Activated naive CD8-positive, alpha-beta T cell treated with anti-CD3 and anti-CD28 coated beads, Interleukin-2, amount 10 ng/mL, durations not matched to agents 7 days and 5 days (primary cell): ENCODE measurements around the gene C5orf34. TPM values are rescaled to one million over a fixed set of nuclear protein-coding genes. Genes with fewer than 3 reads are reported as not detected.
A peak's percentile ranks its signal among the peaks of the same experiment; 100 is the strongest.
"Not testable (repeated sequence)": the region's sequence is repeated elsewhere in the genome, so short reads cannot be mapped to it uniquely, and the experiment has no call there.

ENCODE experiments used
- ATAC-seq: fragments of 150-1000 bp; cut with Tn5 transposase; one replicate; pipeline ENCODE4 v1.10.0; 2021; ENCODE audit warnings: low read depth, moderate library complexity
- POLR2A ChIA-PET: fragments of 350-600 bp; sonication (Branson Sonifier 250); formaldehyde crosslinking; loops from one replicate; lab custom pipeline; 2021; ENCODE audit warnings: antibody characterized with exemption; lab: Charles Lee
- DNase-seq: peaks from one replicate; pipeline ENCODE4 v3.0.0; 2021
- H3K27ac Mint-ChIP-seq: one replicate; pipeline ENCODE4 v1.8.0; 2022; ENCODE audit warnings: mild to moderate bottlenecking, mixed read lengths
- H3K27me3 Mint-ChIP-seq: one replicate; pipeline ENCODE4 v1.8.0; 2022; ENCODE audit warnings: mild to moderate bottlenecking, moderate library complexity, mixed read lengths
- H3K36me3 Mint-ChIP-seq: one replicate; pipeline ENCODE4 v1.8.0; 2021; ENCODE audit warnings: mild to moderate bottlenecking, mixed read lengths
- H3K4me1 Mint-ChIP-seq: one replicate; pipeline ENCODE4 v1.8.0; 2021; ENCODE audit warnings: mixed read lengths
- H3K4me3 Mint-ChIP-seq: one replicate; pipeline ENCODE4 v1.8.0; 2022; ENCODE audit warnings: mild to moderate bottlenecking, moderate library complexity, mixed read lengths
- H3K9me3 Mint-ChIP-seq: one replicate; pipeline ENCODE4 v1.8.0; 2021; ENCODE audit warnings: mixed read lengths
- total RNA-seq, 2 experiments: library from RNA; stranded (reverse); gene quantifications; one replicate each; pipeline ENCODE4 v1.2.3, GENCODE V29; 2021

Gene C5orf34, protein sequence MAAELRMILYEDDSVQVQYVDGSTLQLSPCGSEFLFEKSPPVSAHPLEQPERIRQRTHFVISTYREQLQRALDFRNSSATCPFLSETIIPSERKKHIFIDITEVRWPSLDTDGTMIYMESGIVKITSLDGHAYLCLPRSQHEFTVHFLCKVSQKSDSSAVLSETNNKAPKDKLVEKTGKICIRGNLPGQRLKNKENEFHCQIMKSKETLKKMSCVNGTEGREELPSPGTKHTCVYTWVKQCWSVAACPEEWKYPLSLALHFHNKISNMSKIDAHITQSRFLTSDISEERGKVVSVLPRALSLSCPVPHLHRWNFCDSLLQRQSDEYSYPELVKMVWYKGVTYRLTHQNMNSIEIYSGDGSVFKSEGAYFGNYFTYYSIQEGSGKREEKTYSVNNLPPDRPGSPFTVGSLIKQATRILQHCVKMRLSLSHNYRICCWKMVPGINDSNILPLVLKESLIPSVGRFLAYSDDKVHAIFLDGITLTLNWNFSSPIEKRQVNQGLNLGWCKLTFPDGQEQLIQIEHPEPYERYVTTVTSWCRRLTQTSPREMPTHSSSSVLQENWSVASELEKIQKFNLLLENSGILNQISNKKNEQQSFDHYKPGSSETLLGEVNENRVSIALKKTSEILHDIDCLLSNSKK
- total RNA-seq, result 1 to 10 TPM; 9.3 to 9.8 TPM

DNA sequence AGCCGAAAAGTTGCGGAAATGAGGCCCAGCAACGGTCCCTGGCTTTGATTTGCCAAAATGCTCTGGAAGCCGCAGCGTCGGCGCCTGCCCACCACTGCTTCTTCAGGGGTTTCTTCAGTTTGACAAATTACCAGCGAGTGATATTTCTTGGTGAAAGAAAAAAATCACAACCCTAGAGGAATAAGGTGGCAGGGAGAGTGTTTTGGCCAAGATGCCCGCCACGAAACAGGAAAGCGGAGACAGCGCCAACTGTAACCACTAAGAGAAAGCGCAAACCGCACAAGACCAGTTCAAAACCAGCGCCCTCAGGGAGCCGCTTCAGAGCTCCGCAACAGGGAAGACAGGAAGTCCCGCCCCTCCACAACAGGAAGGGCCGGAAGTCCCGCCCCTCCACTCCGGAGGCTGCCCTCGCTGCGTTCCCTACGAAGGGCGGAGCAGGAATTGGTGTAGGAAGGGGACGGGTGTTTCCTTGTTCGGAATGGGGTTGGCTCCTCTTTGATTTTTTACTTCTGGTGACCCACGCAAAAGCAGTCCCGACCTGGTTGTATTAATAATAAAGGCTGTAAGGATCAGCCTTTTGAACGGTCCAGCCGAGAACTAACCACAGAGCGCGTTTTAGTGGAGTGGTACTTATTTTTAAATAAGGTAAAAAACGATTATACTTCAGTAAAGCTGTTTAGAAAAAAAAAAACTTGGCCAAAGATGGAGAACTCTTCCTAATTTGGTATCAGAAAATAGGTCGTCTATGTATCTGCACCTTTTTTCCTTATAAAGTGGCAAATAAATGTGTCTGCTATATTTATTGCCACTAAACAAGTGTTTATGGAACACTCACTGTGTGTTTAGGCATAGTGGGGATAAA is at the start of gene C5orf34:
Gene C5orf34 (minus strand): TSS at position 333 of the 862 bp plus-strand sequence. CDS start 5,809 bp downstream, outside the sequence.
- Mint-ChIP-seq H3K27me3 (no peaks in the 10 kb centered on the region), H3K27ac (peak within 1 kb of the TSS; percentile 93), H3K4me3 (peak within 1 kb of the TSS; percentile 86), H3K9me3 (peaks cover 3% of the 10 kb centered on the region), H3K36me3 (peaks cover 15% of the 10 kb centered on the region), H3K4me1 (peaks cover 27% of the 10 kb centered on the region)
- POLR2A ChIA-PET, result interaction anchor here (1.0 to 4.7 kb wide), 7 partner anchors 26 to 202 kb away, joined by 3 to 67 read pairs (median 4); partner anchors contain the start of genes HMGCS1, NNT, PAIP1 and TMEM267
- ATAC-seq (peak; percentile 94), DNase-seq (peak; percentile 92)

DNA sequence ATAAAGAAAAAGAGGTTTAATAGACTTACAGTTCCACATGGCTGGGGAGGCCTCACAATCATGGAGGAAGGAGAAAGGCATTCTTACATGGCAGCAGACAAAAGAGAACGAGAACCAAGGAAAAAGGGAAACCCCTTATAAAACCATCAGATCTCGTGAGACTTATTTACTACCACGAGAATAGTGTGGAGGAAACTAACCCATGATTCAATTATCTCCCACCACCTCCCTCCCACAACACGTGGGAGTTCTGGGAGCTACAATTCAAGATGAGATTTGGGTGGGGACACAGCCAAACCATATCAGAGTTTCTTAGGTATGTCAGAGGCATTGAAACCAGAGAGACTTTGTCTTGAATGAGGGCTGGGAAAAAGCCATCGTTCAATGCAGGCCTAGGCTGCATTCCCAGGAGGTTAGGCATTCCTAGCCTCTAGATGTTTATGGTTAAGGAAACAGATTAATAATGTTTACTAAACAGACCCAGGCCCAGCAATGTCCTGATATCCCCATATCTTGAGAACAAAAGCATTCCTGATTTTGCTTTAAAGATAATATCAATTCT is 49.4 kb upstream of the C5orf34 start:
- DNase-seq (no peak), ATAC-seq (no peak)
- H3K9me3 Mint-ChIP-seq, result no peaks in the 10 kb centered on the region
- H3K27ac Mint-ChIP-seq, result no peak overlapping the region
- peaks cover 12% of the 10 kb centered on the region for H3K27me3 Mint-ChIP-seq
- H3K36me3 Mint-ChIP-seq, result no peaks in the 10 kb centered on the region
- H3K4me1 Mint-ChIP-seq, result no peaks in the 10 kb centered on the region
- POLR2A ChIA-PET, result no interaction called here
- H3K4me3 Mint-ChIP-seq, result no peak overlapping the region

DNA sequence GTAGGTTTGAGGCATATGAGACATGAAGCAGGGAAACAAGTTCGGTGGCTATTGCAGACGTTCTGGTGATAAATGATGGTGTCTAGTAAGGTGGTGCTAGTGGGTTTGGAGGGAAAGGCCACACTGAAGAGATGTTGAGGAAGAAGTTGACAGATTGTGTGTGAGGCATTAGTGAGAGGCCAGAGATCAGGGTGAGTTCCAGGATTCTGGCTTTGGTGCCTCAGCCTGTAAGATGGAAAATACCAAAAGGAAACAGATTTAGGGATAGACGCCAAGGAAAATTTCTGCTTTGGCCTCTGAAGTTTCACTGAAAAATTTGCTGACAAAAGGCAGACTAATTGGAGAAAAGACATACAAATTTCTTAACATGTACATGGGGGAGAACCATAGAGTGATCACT is 48.4 kb upstream of the C5orf34 start:
- Mint-ChIP-seq H3K36me3 (no peaks in the 10 kb centered on the region), H3K4me1 (no peaks in the 10 kb centered on the region), H3K4me3 (no peak overlapping the region), H3K27ac (no peak overlapping the region), H3K27me3 (peaks cover 15% of the 10 kb centered on the region), H3K9me3 (no peaks in the 10 kb centered on the region)
- DNase-seq (no peak), ATAC-seq (no peak)
- POLR2A ChIA-PET, result no interaction called here

DNA sequence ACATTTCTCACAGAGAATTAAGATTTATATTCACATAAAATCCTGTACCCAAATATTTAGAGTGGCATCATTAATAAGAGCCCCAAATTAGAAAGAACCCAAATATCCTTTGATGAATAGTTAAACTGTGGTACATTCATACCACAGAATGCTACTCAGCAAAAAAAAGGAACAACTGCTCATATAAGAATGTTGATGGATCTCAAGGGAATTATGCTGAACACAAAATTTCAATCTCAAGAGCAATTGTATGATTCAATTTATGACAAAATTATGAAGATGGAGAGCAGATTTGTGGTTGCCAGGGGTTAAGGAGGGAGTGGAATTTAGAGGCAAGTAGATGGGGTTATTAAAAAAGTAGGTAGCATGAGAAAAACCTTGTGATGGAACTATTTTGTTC is 46.4 kb upstream of the C5orf34 start:
- no peaks in the 10 kb centered on the region for H3K9me3 Mint-ChIP-seq
- H3K4me1 Mint-ChIP-seq, result peaks cover 7% of the 10 kb centered on the region
- H3K36me3 Mint-ChIP-seq, result no peaks in the 10 kb centered on the region
- H3K27me3 Mint-ChIP-seq, result peaks cover 15% of the 10 kb centered on the region
- POLR2A ChIA-PET, result no interaction called here
- no peak for ATAC-seq
- DNase-seq, result no peak
- H3K27ac Mint-ChIP-seq, result no peak overlapping the region
- no peak overlapping the region for H3K4me3 Mint-ChIP-seq

DNA sequence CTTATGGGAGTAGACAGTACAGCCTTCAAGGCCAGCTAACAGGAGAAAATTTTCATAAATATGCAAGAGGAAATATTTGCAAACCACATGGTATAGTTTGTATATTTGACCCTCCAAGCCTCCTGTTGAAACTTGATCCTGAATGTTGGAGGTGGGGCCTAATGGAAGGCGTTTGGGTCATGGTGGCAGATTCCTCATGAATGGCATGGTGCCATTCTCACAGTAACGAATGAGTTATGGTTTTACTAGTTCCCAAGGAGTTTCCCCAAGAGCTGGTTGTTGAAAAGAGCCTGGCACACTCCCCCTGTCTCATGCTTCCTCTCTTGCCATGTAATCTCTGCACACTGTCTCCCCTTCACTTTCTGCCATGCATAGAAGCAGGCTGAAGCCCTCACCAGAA is 45.2 kb upstream of the C5orf34 start:
- POLR2A ChIA-PET, result interaction anchor here (1.7 kb wide), 1 partner anchor 76 kb away, joined by 5 read pairs; the partner anchor contains the start of gene TMEM267
- no peak overlapping the region for H3K27ac Mint-ChIP-seq
- H3K9me3 Mint-ChIP-seq, result no peaks in the 10 kb centered on the region
- peaks cover 11% of the 10 kb centered on the region for H3K4me1 Mint-ChIP-seq
- H3K27me3 Mint-ChIP-seq, result peaks cover 15% of the 10 kb centered on the region
- DNase-seq (no peak), ATAC-seq (no peak)
- peaks cover under 1% of the 10 kb centered on the region for H3K36me3 Mint-ChIP-seq
- H3K4me3 Mint-ChIP-seq, result no peak overlapping the region

DNA sequence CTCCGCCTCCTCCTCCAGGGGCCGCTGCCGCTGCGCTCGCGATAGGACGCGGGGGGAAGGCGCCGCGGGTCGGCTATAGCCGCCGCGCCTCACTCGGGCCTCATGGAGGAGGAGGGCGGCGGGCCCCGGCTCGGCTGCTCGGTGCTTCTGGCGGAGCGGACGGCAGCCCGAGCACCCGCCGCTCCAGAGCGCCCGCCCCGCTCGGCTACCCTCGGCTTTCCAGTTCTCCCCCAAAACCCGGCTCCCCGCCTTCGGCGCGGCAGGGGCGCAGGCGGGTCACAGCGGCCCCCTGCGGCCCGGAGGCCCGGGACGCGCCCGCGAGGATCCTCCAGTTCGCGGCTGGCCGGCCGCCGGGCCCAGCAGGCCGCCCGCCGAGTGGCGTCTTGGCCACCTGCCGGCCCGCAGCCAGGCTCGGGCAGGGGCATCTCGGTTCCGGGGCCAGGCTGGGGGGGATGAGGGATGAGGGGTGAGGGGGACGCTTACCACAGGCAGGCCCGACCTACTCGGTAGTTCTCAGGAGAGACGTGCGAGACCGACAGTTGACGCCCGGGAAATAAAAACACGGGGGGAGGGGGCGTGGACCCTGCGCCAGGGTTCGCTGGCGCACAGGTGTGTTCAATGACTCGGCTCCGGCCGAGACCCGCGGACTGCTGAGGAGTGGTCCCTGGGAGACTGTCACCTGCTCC is 42.1 kb upstream of the C5orf34 start, which contains the start of gene PAIP1:
Gene PAIP1 (minus strand): TSS at position 221 of the 686 bp plus-strand sequence. CDS start 231 bp downstream, outside the sequence.
- POLR2A ChIA-PET, result interaction anchor here (0.9 to 3.4 kb wide), 4 partner anchors 42 to 73 kb away, joined by 4 to 23 read pairs (median 14); partner anchors contain the start of genes C5orf34, NNT and TMEM267
- H3K36me3 Mint-ChIP-seq, result peaks cover 2% of the 10 kb centered on the region
- peaks cover 12% of the 10 kb centered on the region for H3K27me3 Mint-ChIP-seq
- H3K27ac Mint-ChIP-seq, result peak within 1 kb of the TSS; percentile 95
- ATAC-seq, result peak; percentile 86
- H3K4me1 Mint-ChIP-seq, result peaks cover 14% of the 10 kb centered on the region
- peak; percentile 89 for DNase-seq
- peak within 1 kb of the TSS; percentile 86 for H3K4me3 Mint-ChIP-seq
- no peaks in the 10 kb centered on the region for H3K9me3 Mint-ChIP-seq

DNA sequence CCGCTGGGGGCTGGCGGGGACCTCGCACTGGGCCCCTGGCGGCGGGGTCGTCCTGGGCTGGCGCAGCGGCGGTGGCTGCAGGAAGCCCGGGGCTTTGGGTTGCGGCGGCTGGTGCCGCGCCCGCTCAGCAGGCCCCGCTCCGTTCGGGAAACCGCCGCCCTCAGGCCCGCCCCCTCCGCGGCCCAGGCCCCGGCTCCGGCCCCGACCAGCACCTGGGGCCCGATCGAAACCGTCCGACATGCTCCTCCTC is 41.6 kb upstream of the C5orf34 start:
- peak; percentile 50 for ATAC-seq
- POLR2A ChIA-PET, result interaction anchor here (0.6 to 3.4 kb wide), 6 partner anchors 9 to 72 kb away, joined by 3 to 23 read pairs (median 4); partner anchors contain the start of genes C5orf34, NNT and TMEM267
- DNase-seq, H3K27me3 Mint-ChIP-seq, H3K27ac Mint-ChIP-seq, H3K9me3 Mint-ChIP-seq, H3K36me3 Mint-ChIP-seq: not testable (repeated sequence)
- peak overlapping the region; percentile 86 for H3K4me3 Mint-ChIP-seq
- H3K4me1 Mint-ChIP-seq, result peaks cover 14% of the 10 kb centered on the region

DNA sequence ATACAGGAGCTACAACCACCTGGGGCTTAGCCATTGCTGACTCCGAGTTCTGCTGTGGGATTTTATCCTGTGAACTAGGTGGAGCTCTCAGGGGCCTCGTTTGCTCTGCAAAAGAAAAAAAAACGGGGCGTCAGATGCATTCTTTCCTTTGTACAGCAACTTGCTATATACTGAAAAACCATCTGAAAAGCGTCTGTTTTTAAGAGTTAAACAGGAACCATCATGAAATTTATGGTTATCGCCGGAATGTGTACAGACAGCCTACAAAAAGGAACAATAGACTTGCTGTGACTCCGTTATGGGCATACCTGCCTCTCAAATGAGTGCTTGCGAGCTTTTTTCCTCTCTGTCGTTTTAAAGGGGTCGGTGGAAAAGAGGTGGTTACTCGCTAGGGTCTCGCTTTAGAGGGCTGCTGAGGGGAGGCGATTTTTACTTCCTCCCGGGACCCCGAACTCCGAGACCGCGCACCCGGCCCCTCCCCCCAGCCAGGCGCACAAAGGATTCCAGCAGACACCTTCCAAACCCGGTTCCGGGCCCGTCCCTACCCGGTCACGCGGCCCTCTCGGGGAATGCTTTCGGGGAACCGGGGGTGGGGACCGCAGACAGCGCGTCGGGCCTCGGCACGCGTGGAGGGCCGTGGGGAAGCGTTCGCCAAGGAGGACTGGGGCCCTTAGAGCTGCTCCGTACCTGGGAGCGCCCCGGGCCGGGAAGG is 41.1 kb upstream of the C5orf34 start:
- Mint-ChIP-seq H3K27ac (peak overlapping the region; percentile 86), H3K27me3 (peaks cover 9% of the 10 kb centered on the region), H3K36me3 (peaks cover 3% of the 10 kb centered on the region), H3K4me3 (peak overlapping the region; percentile 86), H3K4me1 (peaks cover 15% of the 10 kb centered on the region), H3K9me3 (no peaks in the 10 kb centered on the region)
- POLR2A ChIA-PET, result interaction anchor here (0.6 to 3.4 kb wide), 11 partner anchors 9 to 435 kb away, joined by 3 to 23 read pairs (median 4); partner anchors contain the start of genes C5orf34, HMGCS1, NNT and TMEM267
- ATAC-seq (no peak), DNase-seq (no peak)

DNA sequence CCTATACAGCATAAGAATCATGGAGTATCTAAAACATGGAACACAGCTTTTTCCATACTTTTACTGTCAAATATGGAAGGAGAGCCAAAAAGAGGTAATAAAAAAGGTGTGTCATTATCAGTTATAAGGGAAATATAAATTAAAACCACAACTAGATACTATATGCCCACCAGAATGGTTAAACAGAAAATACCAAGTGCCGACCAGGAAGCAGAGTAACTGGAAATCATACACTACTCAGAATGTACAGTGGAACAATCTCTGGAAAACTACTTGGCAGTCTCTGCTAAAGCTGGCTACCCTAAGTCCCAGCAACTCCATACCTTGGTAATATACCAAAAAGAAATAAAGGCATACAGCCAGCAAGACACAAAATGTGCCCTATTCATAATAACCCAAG is 39.5 kb upstream of the C5orf34 start:
- Mint-ChIP-seq H3K36me3 (peaks cover 9% of the 10 kb centered on the region), H3K4me3 (no peak overlapping the region), H3K27ac (no peak overlapping the region), H3K4me1 (peaks cover 17% of the 10 kb centered on the region), H3K27me3 (peaks cover 3% of the 10 kb centered on the region), H3K9me3 (no peaks in the 10 kb centered on the region)
- POLR2A ChIA-PET, result interaction anchor here (1.2 to 3.4 kb wide), 5 partner anchors 30 to 242 kb away, joined by 4 to 23 read pairs (median 8); partner anchors contain the start of genes C5orf34, HMGCS1, NNT and TMEM267
- no peak for ATAC-seq
- no peak for DNase-seq

DNA sequence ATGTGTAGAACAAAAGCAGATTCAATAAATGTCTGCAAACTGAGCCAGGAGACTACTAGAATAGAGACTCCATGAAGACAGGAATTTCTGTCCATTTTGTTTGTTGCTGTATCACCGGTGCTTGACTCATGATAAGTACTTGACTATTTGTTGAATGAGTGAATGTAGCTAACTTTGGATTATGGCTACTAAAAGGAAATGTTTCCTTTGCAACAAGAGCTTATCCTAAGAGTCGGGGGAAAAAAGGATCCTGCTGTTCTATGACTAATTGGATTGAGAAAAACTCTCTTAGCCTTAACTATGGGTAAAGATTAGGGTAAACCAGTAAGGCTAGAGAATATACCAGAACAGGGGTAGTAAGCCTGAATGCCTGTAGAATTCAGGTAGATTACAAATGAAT is 38.4 kb upstream of the C5orf34 start:
- Mint-ChIP-seq H3K27me3 (no peaks in the 10 kb centered on the region), H3K36me3 (peaks cover 14% of the 10 kb centered on the region), H3K27ac (no peak overlapping the region), H3K4me1 (peaks cover 17% of the 10 kb centered on the region), H3K9me3 (no peaks in the 10 kb centered on the region), H3K4me3 (no peak overlapping the region)
- POLR2A ChIA-PET, result interaction anchor here (1.2 kb wide), 1 partner anchor 29 kb away, joined by 4 read pairs; no protein-coding TSS in a partner anchor
- DNase-seq (no peak), ATAC-seq (no peak)

DNA sequence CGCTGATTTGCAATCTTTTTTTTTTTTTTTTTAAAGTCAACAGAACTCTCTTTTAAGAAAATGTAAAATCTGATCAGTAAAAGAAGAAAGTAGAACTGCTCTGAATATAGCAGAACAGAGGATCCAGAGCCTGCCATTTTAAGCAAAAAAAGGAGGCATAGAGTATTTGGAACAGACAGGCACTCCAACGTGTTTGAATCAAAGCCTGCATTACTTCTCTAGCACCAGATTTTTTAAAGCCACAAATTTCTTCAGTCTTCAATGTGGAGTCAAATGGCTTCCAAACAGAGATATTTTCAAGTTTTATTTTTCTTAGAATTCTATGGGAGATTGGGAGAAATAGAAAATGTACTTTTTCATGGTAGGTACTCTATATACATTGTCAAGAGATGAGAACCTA is 36.8 kb upstream of the C5orf34 start:
- POLR2A ChIA-PET, result no interaction called here
- ATAC-seq (no peak), DNase-seq (no peak)
- Mint-ChIP-seq H3K27ac (no peak overlapping the region), H3K27me3 (no peaks in the 10 kb centered on the region), H3K4me1 (peaks cover 13% of the 10 kb centered on the region), H3K36me3 (peaks cover 16% of the 10 kb centered on the region), H3K9me3 (no peaks in the 10 kb centered on the region), H3K4me3 (no peak overlapping the region)
